Glomerular endothelial cell (primary cell): Measurements from ENCODE around the gene TRIM71. TPM values are rescaled to one million over a fixed set of nuclear protein-coding genes. Genes with fewer than 3 reads are reported as not detected.
"Not testable (repeated sequence)": the region's sequence is repeated elsewhere in the genome, so short reads cannot be mapped to it uniquely, and the experiment has no call there.

Source experiments
- DNase-seq: peaks from one replicate; pipeline ENCODE4 v3.0.0-alpha.2; 2011; ENCODE audit warnings: low read depth, low spot score; ENCODE audit errors: extremely low read depth
- total RNA-seq: library from RNA; depleted of rRNA; stranded (reverse); fragments of >200 nt; gene quantifications from 2 replicates; pipeline ENCODE4 v1.2.3, GENCODE V29; 2015

TRIM71 gene
- total RNA-seq, 1 donor from 2014 or later = not detected

DNA sequence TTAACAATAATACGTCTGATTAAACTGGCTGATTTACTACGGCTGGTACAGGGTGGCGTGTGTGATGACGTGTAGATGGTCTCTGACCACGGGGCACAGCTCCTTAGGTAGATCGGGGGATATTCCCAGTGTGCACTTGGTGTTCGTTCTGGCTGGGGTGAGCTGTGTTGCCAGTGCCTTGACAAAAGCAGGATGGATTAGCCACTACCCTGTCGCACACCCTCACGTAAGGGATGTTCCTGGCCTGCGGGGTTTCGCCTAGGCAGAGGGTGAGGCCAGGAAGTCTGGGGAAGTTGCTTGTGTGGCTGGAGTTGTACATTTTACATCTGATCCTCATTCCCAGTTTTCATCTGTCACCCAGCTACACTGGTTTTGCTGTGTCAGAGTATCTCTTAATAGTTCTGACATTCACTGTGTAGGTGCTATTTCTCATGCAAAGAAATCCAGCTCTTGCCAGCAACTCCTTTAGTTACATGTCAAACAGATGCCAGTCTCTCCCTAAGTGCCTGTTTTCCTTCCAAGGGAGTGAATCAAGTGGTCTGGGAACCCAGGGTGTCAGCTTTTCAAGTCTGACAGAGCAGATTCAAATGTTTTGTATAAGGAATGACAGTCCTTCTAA, 67.6 kb downstream of the TRIM71 start:
- DNase-seq = no peak

DNA sequence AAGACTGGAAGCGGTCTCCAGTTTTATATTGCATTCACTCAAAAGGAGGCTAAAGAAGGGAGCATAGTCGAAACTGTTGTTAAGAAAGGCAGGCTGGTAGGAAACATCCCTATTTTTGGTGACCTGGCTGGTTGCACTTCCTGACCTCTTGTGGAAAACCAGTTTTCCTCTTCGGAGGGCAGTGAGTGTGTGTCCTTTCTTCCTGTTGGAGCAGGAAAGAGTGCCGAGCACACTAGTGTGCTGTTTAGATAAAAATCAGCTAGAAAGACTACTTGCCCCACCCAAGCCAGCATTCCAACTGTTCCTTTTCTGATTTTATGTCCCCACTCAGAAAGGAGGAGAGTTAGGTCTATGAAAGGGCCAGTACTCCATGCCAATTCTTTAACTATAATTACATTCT, 68.5 kb downstream of the TRIM71 start:
- no peak for DNase-seq

DNA sequence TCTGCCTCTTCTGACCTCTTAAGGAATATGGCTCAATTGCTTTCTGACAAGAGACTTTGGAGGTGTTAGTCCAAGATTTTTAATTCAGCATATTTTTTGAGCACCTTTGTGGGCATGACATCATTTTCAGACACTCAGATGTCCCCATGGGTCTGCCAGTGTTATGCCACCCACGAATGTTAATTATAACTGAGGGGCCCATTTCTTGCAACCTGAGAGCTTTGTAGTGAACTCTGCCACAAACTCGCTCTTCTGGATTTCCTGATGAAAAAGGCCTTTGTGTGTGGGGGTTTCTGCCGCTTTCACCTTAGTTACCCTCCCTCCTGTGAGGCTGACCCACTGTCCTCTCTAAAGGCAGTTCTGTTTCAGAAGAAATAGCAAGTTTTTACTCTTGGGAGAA, 69.1 kb downstream of the TRIM71 start:
- no peak for DNase-seq

GRCh38 chr3:32888739-32889138, 70.9 kb downstream of the TRIM71 start:
- no peak for DNase-seq

- no peak for DNase-seq
Measured at GRCh38 chr3:32890420-32891276, 72.9 kb downstream of the TRIM71 start.

- no peak for DNase-seq
Measured at GRCh38 chr3:32891365-32891764, 73.6 kb downstream of the TRIM71 start.

DNA sequence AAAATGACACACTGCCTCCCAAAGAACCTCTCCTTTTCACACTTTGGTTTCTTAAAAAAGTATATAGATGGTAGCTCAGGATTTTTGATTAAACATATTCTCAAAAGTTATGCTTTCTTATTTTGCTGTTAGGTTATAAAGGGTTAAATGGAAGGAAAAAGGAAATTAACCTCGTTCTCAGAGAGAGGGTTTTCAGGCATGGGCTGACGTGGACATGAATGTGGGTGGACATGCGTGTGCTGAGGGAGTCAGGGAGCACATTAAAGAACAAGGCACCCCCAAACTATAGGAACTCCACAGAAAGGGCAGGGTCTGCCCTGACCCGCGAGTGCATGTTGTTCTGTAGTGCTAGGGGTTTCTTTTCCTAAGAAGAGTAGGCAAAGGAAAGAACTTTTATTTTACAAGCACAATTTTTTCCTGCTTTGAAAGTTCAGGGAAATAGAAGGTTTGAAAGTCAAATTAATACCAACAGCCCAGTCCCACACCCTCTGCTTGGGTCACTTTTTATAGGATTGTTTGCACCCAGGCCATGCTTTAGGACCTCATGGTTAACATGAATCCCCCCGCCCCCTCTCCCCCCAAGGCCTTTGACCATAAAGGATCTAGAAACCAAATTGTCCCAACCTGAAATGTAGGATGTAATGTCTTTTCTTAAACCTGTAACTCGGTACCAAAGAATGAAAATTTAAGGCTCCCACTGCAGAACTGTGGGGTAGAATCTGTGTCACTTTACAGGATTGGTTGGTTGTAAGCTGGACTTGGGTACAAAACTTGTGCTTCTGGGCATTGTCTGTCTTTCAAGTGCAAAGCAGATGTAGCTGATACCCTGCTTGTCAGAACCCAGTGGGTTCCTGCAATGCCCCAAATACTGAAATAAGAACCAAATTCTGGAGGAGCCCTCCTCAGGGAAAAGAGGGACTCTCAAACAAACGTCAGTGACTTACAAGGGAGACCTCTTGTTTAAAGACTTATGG, 75.1 kb downstream of the TRIM71 start:
- DNase-seq = no peak

- no peak for DNase-seq
Measured at GRCh38 chr3:32894977-32895376, 77.2 kb downstream of the TRIM71 start.

- DNase-seq = no peak
Measured at GRCh38 chr3:32895701-32896100, 77.9 kb downstream of the TRIM71 start.

- DNase-seq = no peak
Measured at GRCh38 chr3:32896143-32896542, 78.3 kb downstream of the TRIM71 start.

GRCh38 chr3:32897001-32897601, 79.3 kb downstream of the TRIM71 start:
- DNase-seq = no peak

DNA sequence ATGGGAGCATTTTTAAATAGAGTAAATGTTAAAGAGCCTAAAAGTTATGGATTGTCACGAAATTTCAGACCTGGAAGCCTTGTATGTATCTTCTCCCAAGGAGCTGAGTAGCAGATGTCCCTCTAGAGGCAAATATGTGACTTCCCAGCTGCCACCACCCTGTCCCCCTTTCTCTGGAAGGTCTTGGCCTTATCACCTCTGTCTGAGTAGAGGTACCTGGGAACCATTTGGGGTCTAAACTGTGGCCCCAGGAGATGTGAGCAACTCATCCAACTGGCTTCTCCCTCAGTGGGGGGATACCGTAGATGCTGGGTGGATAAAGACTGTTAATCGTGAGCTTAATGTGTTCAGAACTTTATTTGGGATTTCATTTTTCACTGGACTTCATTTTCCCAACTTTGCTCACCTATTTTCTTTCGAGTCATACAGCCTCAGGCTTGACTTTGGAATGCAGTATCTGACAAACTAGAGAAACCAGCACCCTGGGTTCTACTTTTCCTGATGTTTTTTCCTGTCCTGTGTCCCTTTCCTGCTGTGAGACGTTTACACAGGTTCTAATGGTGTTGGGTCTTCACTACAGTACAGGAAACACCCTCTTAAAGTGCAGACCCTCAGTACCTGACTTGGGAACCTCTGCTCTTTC, 80.3 kb downstream of the TRIM71 start:
- DNase-seq = no peak

- DNase-seq = no peak
Measured at GRCh38 chr3:32899265-32899664, 81.5 kb downstream of the TRIM71 start.

DNA sequence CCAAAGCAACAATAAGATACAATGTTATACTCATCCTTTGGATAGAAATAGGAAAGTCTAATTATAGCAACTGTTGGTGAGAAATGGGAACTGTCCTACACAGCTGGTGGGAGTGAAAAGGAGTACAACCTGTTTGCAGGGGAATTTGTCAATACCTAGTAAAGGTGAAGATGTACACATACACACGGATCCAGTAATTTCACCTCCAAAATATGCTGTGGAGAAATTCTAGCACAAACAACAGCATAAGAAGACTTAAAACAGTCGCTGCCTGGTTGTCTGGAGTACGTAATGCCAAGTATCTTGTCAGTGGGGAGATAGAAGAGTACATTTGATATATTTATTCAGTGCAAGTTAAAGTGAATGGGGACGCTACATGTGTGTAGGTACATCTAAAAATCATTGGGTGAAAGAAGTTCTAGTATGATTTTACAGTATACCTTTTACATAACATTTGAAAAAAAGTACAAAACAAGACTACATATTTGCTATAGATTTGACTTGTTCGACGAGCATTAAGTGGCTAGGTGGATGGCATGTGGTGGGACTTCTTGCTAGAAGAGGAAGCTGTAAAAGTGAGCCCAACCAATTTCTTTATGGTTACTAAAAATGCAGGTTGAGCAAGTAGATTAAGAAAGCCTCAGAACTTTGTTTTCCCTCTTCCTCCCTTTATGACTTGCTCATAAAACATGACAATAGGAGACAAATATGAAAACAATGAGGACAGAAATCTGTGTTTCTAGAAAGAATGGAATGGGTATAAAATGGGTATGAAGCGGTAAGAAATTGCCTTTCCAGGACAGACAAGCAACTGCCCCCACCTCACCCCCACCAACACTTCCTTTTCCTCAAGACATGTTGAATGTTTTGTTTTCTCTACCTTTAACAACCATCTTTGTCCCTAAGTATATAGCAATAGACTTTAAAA, 83.5 kb downstream of the TRIM71 start:
- DNase-seq = no peak

DNA sequence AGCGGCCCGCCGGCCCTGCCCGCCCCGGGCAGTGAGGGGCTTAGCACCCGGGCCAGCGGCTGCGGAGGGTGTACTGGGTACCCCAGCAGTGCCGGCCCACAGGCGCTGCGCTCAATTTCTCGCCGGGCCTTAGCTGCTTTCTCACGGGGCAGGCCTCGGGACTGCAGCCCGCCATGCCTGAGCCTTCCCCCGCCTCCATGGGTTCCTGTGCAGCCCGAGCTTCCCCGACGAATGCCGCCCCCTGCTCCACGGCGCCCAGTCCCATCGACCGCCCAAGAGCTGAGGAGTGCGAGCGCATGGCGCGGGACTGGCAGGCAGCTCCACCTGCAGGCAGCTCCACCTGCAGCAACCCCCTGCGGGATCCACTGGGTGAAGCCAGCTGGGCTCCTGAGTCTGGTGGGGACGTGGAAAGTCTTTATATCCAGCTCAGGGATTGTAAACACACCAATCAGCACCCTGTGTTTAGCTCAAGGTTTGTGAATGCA, 85.1 kb downstream of the TRIM71 start:
- not testable (repeated sequence) for DNase-seq

GRCh38 chr3:32903953-32904352, 86.2 kb downstream of the TRIM71 start:
- no peak for DNase-seq

GRCh38 chr3:32909999-32910398, 92.2 kb downstream of the TRIM71 start:
- DNase-seq = no peak

DNA sequence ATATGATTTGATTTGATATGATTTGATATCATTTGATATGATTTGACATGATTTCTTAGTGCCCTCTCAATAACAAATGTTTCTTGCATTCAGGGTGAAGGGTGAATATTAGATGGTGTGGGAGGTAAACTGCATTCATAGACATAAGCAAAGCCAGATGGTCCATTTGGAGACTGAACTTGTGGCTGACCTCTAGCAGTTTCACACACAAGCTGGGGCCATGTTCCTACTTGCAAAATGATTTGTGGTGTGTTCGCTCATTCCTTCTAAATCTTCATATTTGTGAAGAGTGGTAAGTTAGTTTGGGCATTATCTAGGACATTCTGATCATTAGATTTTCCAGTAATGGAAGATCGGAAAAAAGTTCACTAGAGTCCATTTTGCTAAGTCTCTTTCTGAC, 93.2 kb downstream of the TRIM71 start:
- no peak for DNase-seq

DNA sequence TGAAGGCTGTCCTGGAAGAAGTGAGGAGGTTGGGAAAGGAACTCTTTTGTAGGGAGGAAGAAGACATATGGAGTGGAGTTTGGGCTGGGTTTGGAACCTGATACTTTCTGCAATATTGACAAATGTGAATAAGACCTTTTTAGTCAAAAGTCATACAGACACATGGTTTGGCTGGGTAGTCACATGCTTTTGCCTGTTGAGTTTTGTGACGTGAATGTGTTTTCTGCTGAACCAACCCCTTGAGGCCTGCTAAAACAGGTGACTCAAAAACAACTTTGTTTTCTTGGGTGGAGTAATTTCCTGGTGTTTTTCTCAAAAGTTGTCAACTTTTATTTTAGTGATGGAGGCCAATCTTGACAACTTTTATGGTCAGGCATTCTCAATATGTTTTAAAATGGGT, 94.2 kb downstream of the TRIM71 start:
- DNase-seq = no peak
